ENCODE measurements around the gene RILPL1.

The RILPL1 gene

DNA sequence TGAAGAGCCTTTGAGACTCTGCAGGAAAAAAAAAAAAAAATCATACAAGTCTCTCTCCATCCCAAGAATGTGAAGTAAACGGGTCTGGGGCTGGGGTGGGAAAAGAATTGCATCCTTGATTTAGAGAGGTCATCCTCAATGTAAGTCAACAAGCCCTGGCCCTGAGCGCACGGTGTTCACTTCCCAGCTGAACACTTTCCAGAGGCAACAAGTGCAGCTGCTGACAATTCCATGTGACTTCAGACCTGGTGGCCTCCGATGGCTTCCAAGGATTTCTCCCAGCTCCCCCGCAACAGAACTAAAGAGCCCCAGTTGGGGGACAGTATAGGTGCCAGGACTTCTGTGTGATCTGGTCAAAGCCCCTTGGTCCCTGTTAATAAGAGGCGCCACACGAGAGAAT, 2.4 kb downstream of the RILPL1 start:
- H3K4me3 ChIP-seq (ENCODE audit: low read length in 2 of 2): no peak overlapping the region
- H3K27ac ChIP-seq (ENCODE audit: low read depth in 2 of 2, low read length in 2 of 2): no peak overlapping the region
- H3K4me1 ChIP-seq (ENCODE audit: control insufficient read depth in 2 of 2, insufficient read depth in 2 of 2, low read length in 2 of 2): peaks cover 13 to 15% of the 10 kb centered on the region in 2 donors
- H3K27me3 ChIP-seq (ENCODE audit: control insufficient read depth in 2 of 2, insufficient read depth in 2 of 2, low read length in 2 of 2): no peaks in the 10 kb centered on the region
- no peak overlapping the region for H3K9ac ChIP-seq (ENCODE audit: low read depth in 1 of 2, low read length in 2 of 2)
- no peaks in the 10 kb centered on the region for H3K36me3 ChIP-seq (ENCODE audit: control insufficient read depth in 2 of 2, insufficient read depth in 2 of 2, low read length in 2 of 2)
- no peaks in the 10 kb centered on the region for H3K9me3 ChIP-seq (ENCODE audit: control insufficient read depth in 2 of 2, low read length in 2 of 2)

DNA sequence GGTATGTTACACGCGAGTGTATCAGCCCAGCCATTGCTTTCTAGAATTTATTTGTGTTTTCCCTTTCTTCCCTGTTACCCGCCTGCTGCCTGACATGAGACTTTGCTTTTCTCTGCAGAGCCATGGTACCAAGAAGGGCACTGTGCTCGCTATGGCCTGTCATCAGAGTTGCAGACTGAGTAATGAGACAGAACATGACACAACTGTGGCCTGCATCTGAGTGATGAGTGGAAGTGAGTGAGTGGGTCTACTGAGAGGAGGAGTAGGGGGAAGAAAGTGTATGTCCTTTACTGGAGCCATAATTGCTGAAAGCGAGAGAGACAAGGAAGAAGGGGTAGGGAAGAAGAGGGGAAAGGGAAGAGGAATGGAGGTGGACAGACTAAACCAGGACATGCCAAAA, 2.9 kb downstream of the RILPL1 start:
- Histone ChIP-seq H3K4me1 (ENCODE audit: control insufficient read depth in 2 of 2, insufficient read depth in 2 of 2, low read length in 2 of 2) (peaks cover 13 to 15% of the 10 kb centered on the region in 2 donors), H3K4me3 (ENCODE audit: low read length in 2 of 2) (no peak overlapping the region), H3K9me3 (ENCODE audit: control insufficient read depth in 2 of 2, low read length in 2 of 2) (no peaks in the 10 kb centered on the region), H3K27me3 (ENCODE audit: control insufficient read depth in 2 of 2, insufficient read depth in 2 of 2, low read length in 2 of 2) (no peaks in the 10 kb centered on the region), H3K36me3 (ENCODE audit: control insufficient read depth in 2 of 2, insufficient read depth in 2 of 2, low read length in 2 of 2) (no peaks in the 10 kb centered on the region), H3K9ac (ENCODE audit: low read depth in 1 of 2, low read length in 2 of 2) (peak overlapping the region in 1 of 2 donors; percentile 17), H3K27ac (ENCODE audit: low read depth in 2 of 2, low read length in 2 of 2) (no peak overlapping the region)

DNA sequence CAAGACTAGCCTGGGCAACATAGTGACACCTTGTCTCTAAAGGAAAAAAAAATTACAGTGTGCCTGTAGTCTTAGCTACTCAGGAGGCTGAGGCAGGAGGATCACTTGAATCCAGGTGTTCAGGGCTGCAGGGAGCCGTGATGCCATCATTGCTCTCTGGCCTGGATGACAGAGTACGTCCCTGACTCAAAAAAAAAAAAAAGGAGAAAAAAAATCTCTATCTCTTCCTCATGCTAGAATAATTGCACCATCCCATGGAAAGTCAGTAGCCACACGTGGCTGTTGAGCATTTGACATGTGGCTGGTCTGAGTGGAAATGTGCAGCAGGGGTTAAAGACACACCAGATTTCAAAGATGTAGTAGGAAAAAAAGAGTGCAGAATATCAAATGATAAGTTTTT, 3.8 kb downstream of the RILPL1 start:
- H3K4me1 ChIP-seq (ENCODE audit: control insufficient read depth in 2 of 2, insufficient read depth in 2 of 2, low read length in 2 of 2): peaks cover 13 to 15% of the 10 kb centered on the region in 2 donors
- H3K36me3 ChIP-seq (ENCODE audit: control insufficient read depth in 2 of 2, insufficient read depth in 2 of 2, low read length in 2 of 2): no peaks in the 10 kb centered on the region

DNA sequence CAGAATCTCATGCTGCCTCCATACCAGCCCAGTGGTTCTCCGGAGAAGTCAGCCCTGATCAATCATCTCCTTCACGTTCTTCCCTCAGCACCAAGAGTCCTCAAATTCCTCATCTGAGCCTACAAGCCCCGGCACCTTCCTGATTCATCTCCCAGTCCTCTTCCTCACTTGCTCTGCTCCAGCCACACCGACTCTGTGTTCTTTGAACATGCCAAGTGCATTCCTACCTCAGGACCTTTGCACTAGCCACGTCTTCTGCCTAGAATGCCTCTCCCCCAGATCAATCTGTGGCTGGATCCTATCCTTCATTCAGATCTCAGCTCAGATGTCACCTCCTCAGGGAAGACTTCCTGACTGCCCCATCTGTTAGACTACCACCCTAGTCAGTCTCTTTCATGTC, 4.7 kb downstream of the RILPL1 start:
- H3K36me3 ChIP-seq (ENCODE audit: control insufficient read depth in 2 of 2, insufficient read depth in 2 of 2, low read length in 2 of 2): no peaks in the 10 kb centered on the region
- no peak overlapping the region for H3K27ac ChIP-seq (ENCODE audit: low read depth in 2 of 2, low read length in 2 of 2)
- H3K9ac ChIP-seq (ENCODE audit: low read depth in 1 of 2, low read length in 2 of 2): no peak overlapping the region
- H3K9me3 ChIP-seq (ENCODE audit: control insufficient read depth in 2 of 2, low read length in 2 of 2): no peaks in the 10 kb centered on the region
- H3K27me3 ChIP-seq (ENCODE audit: control insufficient read depth in 2 of 2, insufficient read depth in 2 of 2, low read length in 2 of 2): no peaks in the 10 kb centered on the region
- no peak overlapping the region for H3K4me3 ChIP-seq (ENCODE audit: low read length in 2 of 2)
- peaks cover 9 to 15% of the 10 kb centered on the region in 2 donors for H3K4me1 ChIP-seq (ENCODE audit: control insufficient read depth in 2 of 2, insufficient read depth in 2 of 2, low read length in 2 of 2)

More for the DNA sequence above, 3.8 kb downstream of the RILPL1 start:
- no peaks in the 10 kb centered on the region for H3K9me3 ChIP-seq (ENCODE audit: control insufficient read depth in 2 of 2, low read length in 2 of 2)
- H3K4me3 ChIP-seq (ENCODE audit: low read length in 2 of 2): no peak overlapping the region
- H3K27me3 ChIP-seq (ENCODE audit: control insufficient read depth in 2 of 2, insufficient read depth in 2 of 2, low read length in 2 of 2): no peaks in the 10 kb centered on the region
- H3K9ac ChIP-seq (ENCODE audit: low read depth in 1 of 2, low read length in 2 of 2): no peak overlapping the region
- H3K27ac ChIP-seq (ENCODE audit: low read depth in 2 of 2, low read length in 2 of 2): no peak overlapping the region

DNA sequence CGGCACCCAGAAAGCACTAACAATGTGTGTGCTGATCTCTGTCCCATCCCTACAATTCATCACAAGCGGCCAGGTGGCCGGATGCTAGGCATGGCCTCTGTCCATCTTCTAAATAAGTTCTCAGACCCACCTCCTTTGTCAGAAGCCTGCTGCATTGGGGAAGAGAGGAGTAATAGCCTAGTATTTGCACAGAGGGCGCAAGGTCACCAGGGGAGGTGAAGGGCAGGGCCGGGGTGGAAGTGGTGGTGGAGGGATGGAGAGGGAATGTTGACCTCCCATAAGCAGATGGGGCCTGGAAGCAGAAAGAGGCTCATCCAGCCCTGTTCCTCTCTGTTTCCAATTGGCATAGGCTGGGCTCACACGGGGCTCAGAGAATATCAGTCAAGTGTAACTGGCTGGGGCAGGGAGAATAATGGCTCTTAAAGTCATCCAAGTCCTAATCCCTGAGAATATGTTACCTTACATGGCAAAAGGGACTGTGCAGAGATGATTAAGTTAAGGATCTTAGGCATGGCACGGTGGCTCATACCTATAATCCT, 6.9 kb downstream of the RILPL1 start:
- Histone ChIP-seq H3K4me1 (ENCODE audit: control insufficient read depth in 2 of 2, insufficient read depth in 2 of 2, low read length in 2 of 2) (no peaks in the 10 kb centered on the region), H3K27me3 (ENCODE audit: control insufficient read depth in 2 of 2, insufficient read depth in 2 of 2, low read length in 2 of 2) (no peaks in the 10 kb centered on the region), H3K9me3 (ENCODE audit: control insufficient read depth in 2 of 2, low read length in 2 of 2) (no peaks in the 10 kb centered on the region), H3K9ac (ENCODE audit: low read depth in 1 of 2, low read length in 2 of 2) (no peak overlapping the region), H3K27ac (ENCODE audit: low read depth in 2 of 2, low read length in 2 of 2) (no peak overlapping the region), H3K4me3 (ENCODE audit: low read length in 2 of 2) (no peak overlapping the region), H3K36me3 (ENCODE audit: control insufficient read depth in 2 of 2, insufficient read depth in 2 of 2, low read length in 2 of 2) (peaks cover 0 to 7% of the 10 kb centered on the region in 2 donors)

DNA sequence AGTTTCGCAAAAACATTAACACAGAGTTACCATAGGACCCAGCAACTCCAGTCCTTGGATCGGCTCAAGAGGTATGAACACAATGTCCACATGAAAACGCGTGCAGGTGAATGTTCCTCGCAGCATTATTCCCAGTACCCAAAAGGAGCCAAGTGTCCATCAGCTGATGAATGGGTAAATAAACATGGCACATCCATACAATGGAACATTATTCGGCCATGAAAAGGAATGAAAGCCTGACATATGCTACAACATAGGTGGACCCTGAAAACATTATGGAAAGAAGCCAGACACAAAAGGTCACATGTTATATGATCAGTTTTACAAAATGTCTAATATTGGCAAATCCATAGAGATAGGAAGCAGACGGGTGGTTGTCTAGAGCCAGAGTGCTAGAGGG, 9.1 kb downstream of the RILPL1 start:
- H3K4me3 ChIP-seq (ENCODE audit: low read length in 2 of 2): no peak overlapping the region
- no peaks in the 10 kb centered on the region for H3K4me1 ChIP-seq (ENCODE audit: control insufficient read depth in 2 of 2, insufficient read depth in 2 of 2, low read length in 2 of 2)
- no peaks in the 10 kb centered on the region for H3K27me3 ChIP-seq (ENCODE audit: control insufficient read depth in 2 of 2, insufficient read depth in 2 of 2, low read length in 2 of 2)
- no peaks in the 10 kb centered on the region for H3K9me3 ChIP-seq (ENCODE audit: control insufficient read depth in 2 of 2, low read length in 2 of 2)
- no peak overlapping the region for H3K27ac ChIP-seq (ENCODE audit: low read depth in 2 of 2, low read length in 2 of 2)
- H3K36me3 ChIP-seq (ENCODE audit: control insufficient read depth in 2 of 2, insufficient read depth in 2 of 2, low read length in 2 of 2): peaks cover 3 to 11% of the 10 kb centered on the region in 2 donors
- H3K9ac ChIP-seq (ENCODE audit: low read depth in 1 of 2, low read length in 2 of 2): no peak overlapping the region

DNA sequence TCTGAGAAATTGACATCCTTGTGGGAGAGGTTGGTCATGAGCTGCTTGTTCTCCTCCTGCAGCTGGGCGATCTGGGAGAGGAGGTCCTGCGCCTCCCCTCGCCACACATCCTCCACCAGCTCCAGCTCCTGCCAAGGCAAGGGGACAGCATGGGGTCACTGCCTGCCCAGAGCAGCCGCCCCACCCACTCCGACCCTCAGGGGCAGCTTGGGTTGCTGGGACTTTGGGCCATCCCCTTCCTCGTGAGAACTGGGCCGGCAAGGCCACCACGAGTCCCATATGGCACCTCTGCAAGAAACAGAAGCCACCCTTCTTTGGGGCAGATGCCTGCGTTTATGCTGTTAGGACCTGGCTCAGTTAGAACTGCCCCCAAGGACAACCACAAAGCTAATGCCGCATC, 10.0 kb downstream of the RILPL1 start:
- H3K27me3 ChIP-seq (ENCODE audit: control insufficient read depth in 2 of 2, insufficient read depth in 2 of 2, low read length in 2 of 2): no peaks in the 10 kb centered on the region
- no peak overlapping the region for H3K9ac ChIP-seq (ENCODE audit: low read depth in 1 of 2, low read length in 2 of 2)
- H3K4me1 ChIP-seq (ENCODE audit: control insufficient read depth in 2 of 2, insufficient read depth in 2 of 2, low read length in 2 of 2): no peaks in the 10 kb centered on the region
- H3K9me3 ChIP-seq (ENCODE audit: control insufficient read depth in 2 of 2, low read length in 2 of 2): no peaks in the 10 kb centered on the region
- no peak overlapping the region for H3K27ac ChIP-seq (ENCODE audit: low read depth in 2 of 2, low read length in 2 of 2)
- H3K36me3 ChIP-seq (ENCODE audit: control insufficient read depth in 2 of 2, insufficient read depth in 2 of 2, low read length in 2 of 2): peaks cover 3 to 11% of the 10 kb centered on the region in 2 donors
- no peak overlapping the region for H3K4me3 ChIP-seq (ENCODE audit: low read length in 2 of 2)

DNA sequence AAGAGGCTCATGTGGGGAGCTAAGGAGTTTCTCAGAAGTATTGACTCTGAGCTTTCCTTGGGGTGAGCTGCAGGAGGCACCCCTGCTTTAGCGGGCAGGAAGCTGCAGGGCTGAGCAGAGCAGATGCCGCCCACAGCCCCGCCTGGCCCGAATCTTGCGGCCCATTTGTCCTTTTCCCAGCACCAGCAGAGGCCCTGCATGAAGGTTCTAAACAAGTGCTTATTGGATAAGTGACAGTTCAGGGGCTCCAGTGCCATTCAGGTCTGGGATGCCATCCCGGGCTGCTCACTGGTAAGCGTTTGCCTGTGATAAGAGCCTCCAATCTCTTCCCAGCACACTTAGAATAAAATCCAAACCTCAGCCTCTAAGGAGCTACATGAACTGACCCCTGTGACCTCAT, 11.4 kb downstream of the RILPL1 start:
- Histone ChIP-seq H3K9me3 (ENCODE audit: control insufficient read depth in 2 of 2, low read length in 2 of 2) (no peaks in the 10 kb centered on the region), H3K4me3 (ENCODE audit: low read length in 2 of 2) (no peak overlapping the region), H3K27ac (ENCODE audit: low read depth in 2 of 2, low read length in 2 of 2) (no peak overlapping the region), H3K27me3 (ENCODE audit: control insufficient read depth in 2 of 2, insufficient read depth in 2 of 2, low read length in 2 of 2) (no peaks in the 10 kb centered on the region), H3K4me1 (ENCODE audit: control insufficient read depth in 2 of 2, insufficient read depth in 2 of 2, low read length in 2 of 2) (no peaks in the 10 kb centered on the region), H3K36me3 (ENCODE audit: control insufficient read depth in 2 of 2, insufficient read depth in 2 of 2, low read length in 2 of 2) (peaks cover 3 to 11% of the 10 kb centered on the region in 2 donors), H3K9ac (ENCODE audit: low read depth in 1 of 2, low read length in 2 of 2) (no peak overlapping the region)

DNA sequence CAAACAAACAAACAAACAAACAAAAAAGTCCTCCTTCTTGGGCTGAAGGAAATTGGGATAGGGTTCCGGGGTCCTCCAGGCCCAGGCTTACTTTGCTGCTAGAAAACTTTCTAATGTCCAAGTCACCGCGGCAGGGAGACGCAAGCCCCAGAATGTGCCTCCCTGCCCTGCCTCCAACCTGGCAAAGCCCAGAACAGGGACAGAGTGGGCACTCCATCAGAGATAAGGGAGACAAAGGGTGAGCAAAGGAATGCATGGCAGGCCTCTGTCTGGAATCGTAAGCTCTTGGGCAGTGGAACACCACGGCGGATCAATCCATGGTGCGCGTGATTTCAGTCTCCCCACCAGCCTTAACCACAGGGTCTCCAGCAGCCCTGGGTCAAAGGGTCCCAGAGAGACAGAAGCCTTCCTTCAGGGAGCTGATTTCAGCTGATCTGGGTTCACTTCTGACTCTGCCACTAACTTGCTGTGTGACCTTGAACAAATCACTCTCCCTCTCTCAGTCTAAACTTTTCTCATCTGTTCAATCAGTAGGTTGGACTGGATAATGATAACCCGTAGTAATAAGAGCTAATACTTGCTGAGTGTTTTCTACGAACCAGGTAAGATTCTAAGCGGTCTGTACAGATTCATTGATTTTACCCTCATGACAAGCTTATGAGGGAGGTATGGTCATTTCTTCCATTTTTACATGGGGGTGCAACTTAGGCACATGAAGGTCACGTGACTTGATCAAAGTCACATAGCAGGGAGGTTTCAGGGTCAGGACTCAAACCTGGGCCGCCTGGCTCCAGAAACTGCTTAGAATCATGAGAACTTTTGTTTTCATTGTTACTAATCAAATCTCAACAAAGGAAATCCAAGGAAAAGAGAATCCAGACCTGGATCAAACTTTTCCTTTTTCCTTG, 12.7 kb downstream of the RILPL1 start:
- Histone ChIP-seq H3K4me1 (ENCODE audit: control insufficient read depth in 2 of 2, insufficient read depth in 2 of 2, low read length in 2 of 2) (no peaks in the 10 kb centered on the region), H3K9me3 (ENCODE audit: control insufficient read depth in 2 of 2, low read length in 2 of 2) (no peaks in the 10 kb centered on the region), H3K4me3 (ENCODE audit: low read length in 2 of 2) (no peak overlapping the region), H3K9ac (ENCODE audit: low read depth in 1 of 2, low read length in 2 of 2) (no peak overlapping the region), H3K27me3 (ENCODE audit: control insufficient read depth in 2 of 2, insufficient read depth in 2 of 2, low read length in 2 of 2) (no peaks in the 10 kb centered on the region), H3K27ac (ENCODE audit: low read depth in 2 of 2, low read length in 2 of 2) (no peak overlapping the region), H3K36me3 (ENCODE audit: control insufficient read depth in 2 of 2, insufficient read depth in 2 of 2, low read length in 2 of 2) (peaks cover 3 to 11% of the 10 kb centered on the region in 2 donors)

DNA sequence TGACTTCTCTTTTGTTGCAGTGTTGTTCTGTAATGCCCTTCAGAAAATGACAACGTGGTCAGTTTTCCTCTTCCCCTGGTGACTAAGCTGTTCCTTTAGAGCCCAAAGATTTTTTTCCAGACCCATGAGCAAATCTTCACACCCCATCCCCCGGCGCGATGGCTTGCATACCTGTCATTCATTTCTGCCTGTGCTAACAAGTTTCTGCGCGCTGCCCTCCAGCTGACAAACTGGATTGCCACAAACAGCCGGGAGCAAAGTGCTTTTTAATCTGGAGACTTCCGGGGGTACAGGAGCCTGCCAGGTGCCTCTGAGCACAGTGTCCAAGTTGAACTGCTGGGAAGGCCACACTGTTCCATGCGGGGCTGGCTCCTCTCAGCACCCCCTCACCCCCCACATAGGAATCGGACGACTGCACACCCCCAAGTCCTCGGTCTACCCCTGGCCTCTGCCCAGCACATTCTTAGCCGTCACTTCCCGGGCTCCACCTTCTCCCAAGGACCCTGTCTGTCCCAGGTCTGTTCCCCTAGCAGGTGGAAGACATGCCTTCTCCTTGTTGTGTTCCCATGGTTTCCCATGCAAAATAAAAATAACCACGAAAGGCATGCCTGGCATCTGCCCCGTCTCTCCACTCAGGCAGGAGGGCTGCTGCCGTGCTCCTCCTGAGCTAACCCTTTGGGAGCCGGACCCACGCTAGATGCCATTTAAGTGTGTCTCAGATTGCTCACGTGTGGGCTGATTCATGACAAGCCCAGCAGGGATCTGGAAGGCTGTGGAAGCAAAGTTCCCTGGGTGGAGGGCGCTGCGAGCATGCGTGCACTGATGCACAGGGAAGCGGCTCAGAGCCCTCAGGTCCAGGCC, 14.1 kb downstream of the RILPL1 start:
- Histone ChIP-seq H3K4me3 (ENCODE audit: low read length in 2 of 2) (no peak overlapping the region), H3K9ac (ENCODE audit: low read depth in 1 of 2, low read length in 2 of 2) (no peak overlapping the region), H3K9me3 (ENCODE audit: control insufficient read depth in 2 of 2, low read length in 2 of 2) (no peaks in the 10 kb centered on the region), H3K36me3 (ENCODE audit: control insufficient read depth in 2 of 2, insufficient read depth in 2 of 2, low read length in 2 of 2) (peaks cover 3 to 11% of the 10 kb centered on the region in 2 donors), H3K27me3 (ENCODE audit: control insufficient read depth in 2 of 2, insufficient read depth in 2 of 2, low read length in 2 of 2) (no peaks in the 10 kb centered on the region), H3K4me1 (ENCODE audit: control insufficient read depth in 2 of 2, insufficient read depth in 2 of 2, low read length in 2 of 2) (no peaks in the 10 kb centered on the region), H3K27ac (ENCODE audit: low read depth in 2 of 2, low read length in 2 of 2) (no peak overlapping the region)

Measured in mucosa of rectum (tissue), 2 donors.